Measurements from ENCODE around the gene FKBP1A.

FKBP1A gene

GRCh38 chr20:1378735-1379125, 14.1 kb downstream of the FKBP1A start:
- no peaks in the 10 kb centered on the region for H3K27me3 Mint-ChIP-seq
- no peak overlapping the region for H3K4me3 Mint-ChIP-seq
- H3K36me3 Mint-ChIP-seq: peaks cover 10% of the 10 kb centered on the region
- H3K9me3 Mint-ChIP-seq: no peaks in the 10 kb centered on the region
- peaks cover 96% of the 10 kb centered on the region for H3K4me1 Mint-ChIP-seq
- no peak overlapping the region for H3K27ac Mint-ChIP-seq

DNA sequence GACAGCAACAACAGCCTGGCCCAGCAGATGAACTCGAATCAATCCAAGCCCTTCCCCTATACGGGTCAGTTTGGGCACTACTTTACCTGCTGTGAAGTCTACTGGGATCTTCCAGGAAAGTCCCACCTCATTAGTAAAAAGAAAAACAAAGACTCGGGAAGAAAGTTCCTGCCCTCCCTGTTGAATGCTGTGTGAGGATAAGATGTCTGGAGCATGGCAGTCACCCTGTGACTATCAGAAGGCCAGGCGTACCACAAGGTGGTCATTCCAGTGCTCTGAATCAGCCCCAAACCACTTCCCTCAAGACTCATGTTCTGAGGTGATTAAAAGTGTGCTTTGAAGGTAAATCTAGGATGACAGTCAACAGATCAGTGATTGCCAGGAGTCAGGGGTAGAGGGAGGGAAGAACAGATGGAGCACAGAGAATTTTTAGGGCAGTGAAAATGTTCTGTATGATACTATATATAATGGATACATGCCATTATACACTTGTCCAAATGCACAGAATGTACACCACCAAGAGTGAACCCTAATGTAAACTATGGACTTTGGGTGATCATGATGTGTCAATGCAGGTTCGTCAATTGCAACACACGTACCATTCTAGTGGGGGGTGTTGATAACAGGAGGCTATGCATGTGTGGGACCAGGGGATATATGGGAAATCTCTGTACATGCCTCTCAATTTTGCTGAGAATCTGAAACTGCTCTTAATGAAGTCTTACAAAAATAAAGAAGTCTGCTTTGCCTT, 14.7 kb downstream of the FKBP1A start:
- H3K4me1 Mint-ChIP-seq: peaks cover 96% of the 10 kb centered on the region
- no peaks in the 10 kb centered on the region for H3K27me3 Mint-ChIP-seq
- no peak overlapping the region for H3K27ac Mint-ChIP-seq
- H3K9me3 Mint-ChIP-seq: no peaks in the 10 kb centered on the region
- H3K36me3 Mint-ChIP-seq: peaks cover 12% of the 10 kb centered on the region
- H3K4me3 Mint-ChIP-seq: no peak overlapping the region

DNA sequence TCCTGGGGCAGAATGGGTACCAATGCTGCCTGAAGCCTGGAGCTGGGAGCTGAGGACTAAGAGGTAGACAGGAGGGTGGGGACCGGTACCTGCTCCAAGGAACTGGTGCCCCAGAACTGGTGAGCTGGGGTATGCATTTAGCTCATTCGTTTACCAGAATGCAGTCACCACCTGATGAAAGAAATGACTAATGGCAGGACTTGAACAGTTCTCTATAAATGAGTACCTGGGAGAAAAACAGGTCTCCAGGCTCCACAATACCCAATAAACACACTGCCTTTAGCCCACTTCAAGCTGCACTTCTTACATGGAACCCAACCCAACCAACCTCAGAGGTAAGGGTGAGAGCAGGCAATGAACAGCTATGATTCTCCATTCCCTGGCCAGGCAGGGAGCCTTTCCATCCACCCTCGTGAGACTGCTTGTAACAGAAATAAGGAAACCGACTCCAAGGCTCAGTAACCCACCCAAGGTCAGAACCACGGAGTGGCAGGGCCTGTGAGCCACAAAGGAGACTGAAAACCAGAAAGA, 15.4 kb downstream of the FKBP1A start:
- Mint-ChIP-seq H3K36me3 (peaks cover 12% of the 10 kb centered on the region), H3K9me3 (no peaks in the 10 kb centered on the region), H3K4me3 (peak overlapping the region; percentile 30), H3K27me3 (no peaks in the 10 kb centered on the region), H3K27ac (peak overlapping the region; percentile 76), H3K4me1 (peaks cover 95% of the 10 kb centered on the region)

- peak overlapping the region; percentile 30 for H3K4me3 Mint-ChIP-seq
- H3K27ac Mint-ChIP-seq: peak overlapping the region; percentile 86
Observed at GRCh38 chr20:1376408-1377270, 16.2 kb downstream of the FKBP1A start.

GRCh38 chr20:1376007-1376406, 16.8 kb downstream of the FKBP1A start:
- Mint-ChIP-seq H3K27me3 (no peaks in the 10 kb centered on the region), H3K36me3 (peaks cover 15% of the 10 kb centered on the region), H3K4me1 (peaks cover 86% of the 10 kb centered on the region), H3K27ac (peak overlapping the region; percentile 86), H3K4me3 (no peak overlapping the region), H3K9me3 (no peaks in the 10 kb centered on the region)

More at GRCh38 chr20:1376408-1377270, 16.2 kb downstream of the FKBP1A start:
- Mint-ChIP-seq H3K36me3 (peaks cover 12% of the 10 kb centered on the region), H3K9me3 (no peaks in the 10 kb centered on the region), H3K4me1 (peaks cover 92% of the 10 kb centered on the region), H3K27me3 (no peaks in the 10 kb centered on the region)

GRCh38 chr20:1375515-1375914, 17.3 kb downstream of the FKBP1A start:
- Mint-ChIP-seq H3K4me3 (no peak overlapping the region), H3K4me1 (peaks cover 81% of the 10 kb centered on the region), H3K36me3 (peaks cover 13% of the 10 kb centered on the region), H3K27me3 (no peaks in the 10 kb centered on the region), H3K9me3 (no peaks in the 10 kb centered on the region), H3K27ac (no peak overlapping the region)

GRCh38 chr20:1374246-1374645, 18.6 kb downstream of the FKBP1A start:
- Mint-ChIP-seq H3K4me1 (peaks cover 72% of the 10 kb centered on the region), H3K9me3 (no peaks in the 10 kb centered on the region), H3K4me3 (no peak overlapping the region), H3K27ac (peak overlapping the region; percentile 23), H3K27me3 (no peaks in the 10 kb centered on the region), H3K36me3 (peaks cover 16% of the 10 kb centered on the region)

GRCh38 chr20:1373614-1374013, 19.2 kb downstream of the FKBP1A start:
- H3K27me3 Mint-ChIP-seq: no peaks in the 10 kb centered on the region

GRCh38 chr20:1373036-1373435, 19.8 kb downstream of the FKBP1A start:
- H3K4me1 Mint-ChIP-seq: peaks cover 64% of the 10 kb centered on the region
- H3K27me3 Mint-ChIP-seq: no peaks in the 10 kb centered on the region
- H3K36me3 Mint-ChIP-seq: peaks cover 23% of the 10 kb centered on the region
- no peaks in the 10 kb centered on the region for H3K9me3 Mint-ChIP-seq
- H3K27ac Mint-ChIP-seq: no peak overlapping the region
- no peak overlapping the region for H3K4me3 Mint-ChIP-seq

More at GRCh38 chr20:1373614-1374013, 19.2 kb downstream of the FKBP1A start:
- H3K36me3 Mint-ChIP-seq: peaks cover 19% of the 10 kb centered on the region
- no peaks in the 10 kb centered on the region for H3K9me3 Mint-ChIP-seq
- H3K27ac Mint-ChIP-seq: no peak overlapping the region
- peaks cover 66% of the 10 kb centered on the region for H3K4me1 Mint-ChIP-seq
- no peak overlapping the region for H3K4me3 Mint-ChIP-seq

GRCh38 chr20:1371830-1372539, 20.9 kb downstream of the FKBP1A start:
- Mint-ChIP-seq H3K27ac (no peak overlapping the region), H3K36me3 (peaks cover 31% of the 10 kb centered on the region), H3K27me3 (no peaks in the 10 kb centered on the region), H3K4me1 (peaks cover 60% of the 10 kb centered on the region), H3K9me3 (no peaks in the 10 kb centered on the region), H3K4me3 (no peak overlapping the region)

GRCh38 chr20:1371202-1371782, 21.6 kb downstream of the FKBP1A start:
- Mint-ChIP-seq H3K4me3 (no peak overlapping the region), H3K4me1 (peaks cover 57% of the 10 kb centered on the region), H3K9me3 (no peaks in the 10 kb centered on the region), H3K27me3 (no peaks in the 10 kb centered on the region), H3K27ac (no peak overlapping the region), H3K36me3 (peaks cover 34% of the 10 kb centered on the region)

- Mint-ChIP-seq H3K4me3 (no peak overlapping the region), H3K27me3 (no peaks in the 10 kb centered on the region), H3K9me3 (no peaks in the 10 kb centered on the region), H3K4me1 (peaks cover 53% of the 10 kb centered on the region), H3K36me3 (peaks cover 31% of the 10 kb centered on the region), H3K27ac (no peak overlapping the region)
Observed at GRCh38 chr20:1370548-1371110, 22.2 kb downstream of the FKBP1A start.

GRCh38 chr20:1369970-1370369, 22.9 kb downstream of the FKBP1A start:
- Mint-ChIP-seq H3K27me3 (no peaks in the 10 kb centered on the region), H3K4me1 (peaks cover 53% of the 10 kb centered on the region), H3K4me3 (no peak overlapping the region), H3K9me3 (no peaks in the 10 kb centered on the region), H3K27ac (no peak overlapping the region), H3K36me3 (peaks cover 38% of the 10 kb centered on the region)

- Mint-ChIP-seq H3K27me3 (no peaks in the 10 kb centered on the region), H3K27ac (peak overlapping the region; percentile 77), H3K9me3 (no peaks in the 10 kb centered on the region), H3K36me3 (peaks cover 39% of the 10 kb centered on the region), H3K4me1 (peaks cover 56% of the 10 kb centered on the region), H3K4me3 (no peak overlapping the region)
Observed at GRCh38 chr20:1368448-1369199, 24.2 kb downstream of the FKBP1A start.

All from activated naive CD4-positive, alpha-beta T cell treated with anti-CD3 and anti-CD28 coated beads, Interleukin-2, amount 50 U/mL, for 24 hours (primary cell).